HepG2 (cell line): ENCODE measurements around the gene HMCN2. TPM values are rescaled to one million over a fixed set of nuclear protein-coding genes. Genes with fewer than 3 reads are reported as not detected.

Experiments used
- ATAC-seq: fragments of 200-7000 bp; cut with Tn5 transposase; 3 replicates; pipeline ENCODE4 v1.9.1; 2020; ENCODE audit warnings: mild to moderate bottlenecking, moderate library complexity
- BruUV-seq: library from RNA; stranded (reverse); fragments of 400-500 nt; replicated peaks from 2 replicates; lab custom pipeline; 2021; lab: Mats Ljungman, UMichigan
- CTCF ChIA-PET: fragments of 300-600 bp; formaldehyde crosslinking; extraction: SDS; loops from one replicate; lab custom pipeline; 2021; ENCODE audit warnings: low total read pairs, inconsistent platforms, low intra/inter-chr PET ratio; lab: Yijun Ruan, JAX
- POLR2A ChIA-PET: fragments of 350-600 bp; sonication (Branson Sonifier 250); formaldehyde crosslinking; loops from one replicate; lab custom pipeline; 2020; ENCODE audit warnings: antibody characterized with exemption, inconsistent platforms; lab: Yijun Ruan, JAX
- DNase-seq: peaks from one replicate; pipeline ENCODE4 v3.0.0-alpha.2; 2015; ENCODE audit warnings: low spot score
- FAIRE-seq: peaks from 3 replicates; lab custom pipeline; 2011; peaks lifted over from hg19 to GRCh38; lab: Jason Lieb, UNC
- H2AFZ ChIP-seq: one replicate; pipeline ENCODE4 v1.6.1; 2011; ENCODE audit warnings: low read length, inconsistent platforms
- H3K27ac ChIP-seq: fragments of 300-600 bp; 3 replicates; pipeline ENCODE4 v1.8.0; 2011; ENCODE audit warnings: mixed run types, mild to moderate bottlenecking, mixed read lengths, low read length, inconsistent platforms; ENCODE audit not compliant: insufficient read depth; ENCODE audit errors: extremely low read length
- H3K27me3 ChIP-seq, 2 experiments: fragments of 200-600 bp in 1 of 2; 2 replicates in 1 of 2; 3 replicates in 1 of 2; pipeline versions ENCODE4 v1.6.0 to v1.8.0; 2011; ENCODE audit warnings: low read length in 2 of 2, mild to moderate bottlenecking in 2 of 2, moderate library complexity in 2 of 2, inconsistent platforms in 1 of 2; ENCODE audit not compliant: insufficient read depth in 2 of 2, control insufficient read depth in 1 of 2
- H3K36me3 ChIP-seq, 2 experiments: fragments of 200-600 bp in 1 of 2; replicated peaks in 1 of 2; 2 replicates in 1 of 2; 3 replicates in 1 of 2; pipeline versions ENCODE4 v1.5.1 to v1.8.0; 2011; ENCODE audit warnings: low read length in 2 of 2, inconsistent platforms in 1 of 2; ENCODE audit not compliant: insufficient read depth in 2 of 2, control insufficient read depth in 1 of 2
- H3K4me1 ChIP-seq: 2 replicates; pipeline ENCODE4 v1.5.1; 2012; ENCODE audit warnings: low read length, inconsistent platforms; ENCODE audit not compliant: insufficient read depth
- H3K4me2 ChIP-seq: 2 replicates; pipeline ENCODE4 v1.6.0; 2011; ENCODE audit warnings: low read depth, low read length, inconsistent platforms
- H3K4me3 ChIP-seq, 3 experiments: fragments of 200-600 bp in 1 of 3; sonication (generic), shearing (Covaris generic) in 1 of 3; replicated peaks in 1 of 3; 2 replicates each; pipeline ENCODE4 v1.5.1; 2011 to 2016; ENCODE audit warnings: low read length in 3 of 3, inconsistent platforms in 2 of 3, low read depth in 2 of 3, mild to moderate bottlenecking in 2 of 3, control low read depth in 1 of 3, mixed read lengths in 1 of 3; ENCODE audit not compliant: insufficient read depth in 1 of 3
- H3K79me2 ChIP-seq: one replicate; pipeline ENCODE4 v1.6.1; 2011; ENCODE audit warnings: low read length, inconsistent platforms; ENCODE audit not compliant: insufficient read depth
- H3K9ac ChIP-seq: 2 replicates; pipeline ENCODE4 v1.6.0; 2011; ENCODE audit warnings: mild to moderate bottlenecking, low read depth, low read length, inconsistent platforms; ENCODE audit not compliant: insufficient read depth
- H3K9me3 ChIP-seq: 2 replicates; pipeline ENCODE4 v1.5.1; 2012; ENCODE audit warnings: mild to moderate bottlenecking, low read length
- H4K20me1 ChIP-seq: 2 replicates; pipeline ENCODE4 v1.6.0; 2011; ENCODE audit warnings: inconsistent platforms, mild to moderate bottlenecking, low read length, moderate library complexity; ENCODE audit not compliant: insufficient read depth
- ATM ChIP-seq: fragments of 450-650 bp; IDR thresholded peaks from 2 replicates; pipeline ENCODE4 v1.7.1; 2017; ENCODE audit warnings: mild to moderate bottlenecking, borderline replicate concordance
- GABPB1 ChIP-seq: IDR thresholded peaks from 2 replicates; pipeline ENCODE4 v1.6.1; 2016; ENCODE audit warnings: mild to moderate bottlenecking, missing genetic modification reagents, moderate library complexity, missing compliant biosample characterization
- HCFC1 ChIP-seq: fragments of 150-350 bp; IDR thresholded peaks from 2 replicates; pipeline ENCODE4 v1.6.1; 2014; ENCODE audit warnings: low read depth, low read length
- HDAC1 ChIP-seq: sonication (generic); formaldehyde crosslinking; IDR thresholded peaks from 2 replicates; pipeline ENCODE4 v1.5.1; 2020; ENCODE audit warnings: mild to moderate bottlenecking, missing genetic modification reagents
- ZMYM3 ChIP-seq: sonication (generic); formaldehyde crosslinking; IDR thresholded peaks from 2 replicates; pipeline ENCODE4 v1.5.1; 2020; ENCODE audit warnings: mild to moderate bottlenecking, missing genetic modification reagents
- ZNF33B ChIP-seq: sonication (generic); formaldehyde crosslinking; IDR thresholded peaks from 2 replicates; pipeline ENCODE4 v1.5.1; 2020; ENCODE audit warnings: mild to moderate bottlenecking, missing genetic modification reagents
- ZNF567 ChIP-seq: sonication (generic); formaldehyde crosslinking; IDR thresholded peaks from 2 replicates; pipeline ENCODE4 v1.8.1; 2023; ENCODE audit warnings: mild to moderate bottlenecking, missing genetic modification reagents, borderline replicate concordance
- ZNF703 ChIP-seq: sonication (generic); formaldehyde crosslinking; IDR thresholded peaks from 2 replicates; pipeline ENCODE4 v1.5.1; 2020; ENCODE audit warnings: missing genetic modification reagents, mild to moderate bottlenecking, moderate library complexity, borderline replicate concordance
- ZNF768 ChIP-seq: sonication (generic); formaldehyde crosslinking; IDR thresholded peaks from 2 replicates; pipeline ENCODE4 v1.4.0; 2020; ENCODE audit warnings: missing genetic modification reagents
- WGBS: methylation state at CpG from one replicate; pipeline ENCODE4 v1.1.6; 2017; ENCODE audit warnings: low lambda C conversion rate; 5-methylcytosine and 5-hydroxymethylcytosine counted together
- in situ Hi-C: cut with HindIII; loops from 2 replicates; pipeline ENCODE4 v1.10.0; 2017; ENCODE audit warnings: low pct_unique_long_range_greater_than_20kb; ENCODE audit not compliant: extremely low pct_ligation_motif_present
- intact Hi-C: fragments of 100-400 bp; cut with micrococcal nuclease; formaldehyde crosslinking; loops from one replicate; pipeline ENCODE4 v1.10.0; 2022; ENCODE audit not compliant: unreplicated experiment
- polyA plus RNA-seq, 8 experiments: library from polyadenylated mRNA; depleted of rRNA in 3 of 8; stranded (reverse) in 7 of 8; unstranded in 1 of 8; fragments of >200 nt; fragmentation: Illumina TruSeq in 4 of 8; extraction: Trizol in 4 of 8; gene quantifications; 2 replicates each; pipeline versions ENCODE4 v1.2.1 to v1.2.3, GENCODE V29; 2011 to 2016; ENCODE audit warnings: low read depth in 4 of 8, missing spikeins in 1 of 8, mixed read lengths in 1 of 8; ENCODE audit not compliant: insufficient read depth in 1 of 8
- total RNA-seq, 5 experiments: library from RNA; depleted of rRNA; stranded (reverse); fragments of >200 nt; fragmentation: Illumina TruSeq; extraction: Trizol; gene quantifications; 2 replicates each; pipeline ENCODE4 v1.2.3, GENCODE V29; 2016; ENCODE audit warnings: low read depth in 1 of 5
- TF ChIP-seq, protein P1 (sequence below): sonication (generic); formaldehyde crosslinking; conservative IDR thresholded peaks from 2 replicates; pipeline ENCODE4 v1.4.0; 2020; ENCODE audit warnings: missing genetic modification reagents

The HMCN2 gene
- total and polyA plus RNA-seq, 2 of the 13 experiments (the other 11 are each of a cell fraction or from before 2014, with no cell fraction given), result 0.09 TPM; not detected in 1

DNA sequence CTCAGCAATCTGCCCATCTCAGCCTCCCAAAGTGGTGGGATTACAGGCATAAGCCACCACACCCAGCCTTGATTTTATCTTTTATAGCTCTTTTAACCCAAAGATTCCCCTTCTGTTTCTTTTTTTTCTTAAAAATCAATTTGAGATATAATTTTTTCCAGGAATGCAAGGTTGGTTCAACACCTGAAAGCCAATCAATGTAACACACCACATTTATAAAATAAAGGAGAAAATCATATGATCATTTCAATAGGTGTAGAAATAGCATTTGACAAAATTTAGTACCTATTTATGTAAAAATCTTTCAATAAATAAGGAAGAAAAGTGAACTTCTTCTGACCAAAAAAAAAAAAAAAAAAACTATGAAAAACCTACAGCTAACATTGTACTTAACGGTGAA is 175.5 kb downstream of the HMCN2 start:
- Histone ChIP-seq H3K4me3 (no peak overlapping the region), H3K27me3 (peaks cover 0 to 8% of the 10 kb centered on the region in 2 experiments; a peak in 3 of 5 replicates), H3K9ac (no peak overlapping the region), H3K79me2 (no peaks in the 10 kb centered on the region), H3K36me3 (no peaks in the 10 kb centered on the region), H4K20me1 (no peaks in the 10 kb centered on the region), H2AFZ (no peak overlapping the region), H3K4me1 (peaks cover 46% of the 10 kb centered on the region), H3K27ac (no peak overlapping the region), H3K9me3 (peaks cover 9% of the 10 kb centered on the region; the same call in 1 of the 2 replicates), H3K4me2 (no peak overlapping the region)
- no TSS peak for BruUV-seq
- ChIA-PET POLR2A (no interaction called here), CTCF (no interaction called here)
- ATAC-seq, result no peak
- intact Hi-C loops (no loop called here), in situ Hi-C loops (no loop called here)
- no peak for DNase-seq
- no peak for FAIRE-seq
- TF ChIP-seq ATM (no peak), ZNF33B (CRISPR knock-in tag) (no peak), GABPB1 (no peak)
- TF ChIP-seq, protein P1, sequence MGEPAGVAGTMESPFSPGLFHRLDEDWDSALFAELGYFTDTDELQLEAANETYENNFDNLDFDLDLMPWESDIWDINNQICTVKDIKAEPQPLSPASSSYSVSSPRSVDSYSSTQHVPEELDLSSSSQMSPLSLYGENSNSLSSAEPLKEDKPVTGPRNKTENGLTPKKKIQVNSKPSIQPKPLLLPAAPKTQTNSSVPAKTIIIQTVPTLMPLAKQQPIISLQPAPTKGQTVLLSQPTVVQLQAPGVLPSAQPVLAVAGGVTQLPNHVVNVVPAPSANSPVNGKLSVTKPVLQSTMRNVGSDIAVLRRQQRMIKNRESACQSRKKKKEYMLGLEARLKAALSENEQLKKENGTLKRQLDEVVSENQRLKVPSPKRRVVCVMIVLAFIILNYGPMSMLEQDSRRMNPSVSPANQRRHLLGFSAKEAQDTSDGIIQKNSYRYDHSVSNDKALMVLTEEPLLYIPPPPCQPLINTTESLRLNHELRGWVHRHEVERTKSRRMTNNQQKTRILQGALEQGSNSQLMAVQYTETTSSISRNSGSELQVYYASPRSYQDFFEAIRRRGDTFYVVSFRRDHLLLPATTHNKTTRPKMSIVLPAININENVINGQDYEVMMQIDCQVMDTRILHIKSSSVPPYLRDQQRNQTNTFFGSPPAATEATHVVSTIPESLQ (CRISPR knock-in tag), result no peak
- WGBS, result 96% methylated on average over 1 of the region's 1 CpG

DNA sequence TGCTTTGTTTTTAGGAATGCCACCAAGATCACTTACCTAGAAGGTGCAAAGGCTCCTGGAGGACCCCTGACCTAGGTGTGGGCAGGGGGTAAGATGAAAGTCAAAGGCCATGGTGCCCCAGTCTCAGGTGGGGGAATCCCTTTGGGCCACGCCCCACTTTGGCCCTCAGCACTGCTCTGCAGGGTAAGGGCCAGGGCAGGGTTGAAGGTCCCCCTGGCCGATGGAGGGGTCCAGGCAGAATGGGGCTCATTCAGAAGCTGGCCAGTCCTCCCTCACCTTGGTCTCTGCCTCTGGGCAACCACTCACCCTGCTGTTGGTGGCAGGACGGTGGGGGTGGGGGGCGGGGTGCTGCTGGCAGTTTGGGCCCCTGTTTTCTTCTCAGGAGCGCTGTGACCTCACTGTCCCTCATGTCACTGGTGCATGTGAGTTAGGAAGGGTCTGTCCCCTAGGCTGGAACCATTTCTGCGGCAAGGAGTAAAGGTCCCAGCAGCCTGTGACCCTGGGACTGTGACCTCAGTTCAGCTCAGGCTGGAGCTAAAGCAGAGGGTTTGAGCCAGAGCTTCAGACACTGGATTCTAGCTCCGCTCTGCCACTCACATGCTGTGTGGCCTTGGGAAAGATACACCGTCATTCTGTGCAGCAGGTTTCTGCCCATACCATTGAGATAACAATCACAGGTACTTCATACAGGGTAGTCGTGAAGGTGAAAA is 177.3 kb downstream of the HMCN2 start:
- H3K9ac ChIP-seq, result no peak overlapping the region
- peaks cover 46% of the 10 kb centered on the region for H3K4me1 ChIP-seq
- CTCF ChIA-PET, result no interaction called here
- FAIRE-seq, result no peak
- H3K27me3 ChIP-seq, result peaks cover 0 to 8% of the 10 kb centered on the region in 2 experiments; a peak in 3 of 5 replicates
- no TSS peak for BruUV-seq
- 14% methylated on average over 3 of the region's 9 CpGs for WGBS
- H3K4me2 ChIP-seq, result peak overlapping the region; percentile 18
- H3K79me2 ChIP-seq, result no peaks in the 10 kb centered on the region
- H3K36me3 ChIP-seq, result no peaks in the 10 kb centered on the region
- in situ Hi-C loops (no loop called here), intact Hi-C loops (no loop called here)
- H2AFZ ChIP-seq, result no peak overlapping the region
- ATAC-seq, result no peak
- H4K20me1 ChIP-seq, result no peaks in the 10 kb centered on the region
- no peak for DNase-seq
- H3K27ac ChIP-seq, result no peak overlapping the region
- POLR2A ChIA-PET, result no interaction called here
- peaks cover 9% of the 10 kb centered on the region; the same call in 1 of the 2 replicates for H3K9me3 ChIP-seq
- no peak overlapping the region for H3K4me3 ChIP-seq
- peak; percentile 96 for TF ChIP-seq ZNF768 (CRISPR knock-in tag)
- no peak for TF ChIP-seq ZNF703 (CRISPR knock-in tag)
- TF ChIP-seq HDAC1, result 0 out of 2 replicates have a peak, but pooled peaks have one; percentile 25
- peak; percentile 51; the same call in 1 of the 2 replicates for TF ChIP-seq ZMYM3 (CRISPR knock-in tag)
- TF ChIP-seq HCFC1, result no peak
- TF ChIP-seq ZNF567 (CRISPR knock-in tag), result no peak
- TF ChIP-seq, all 625 proteins: peak for 3
